ENCODE results near the gene C19orf81. TPM values are rescaled to one million over a fixed set of nuclear protein-coding genes. Genes with fewer than 3 reads are reported as not detected.

C19orf81 gene
- total RNA-seq, 4 donors from 2014 or later, result 1.1 TPM; not detected in 3

DNA sequence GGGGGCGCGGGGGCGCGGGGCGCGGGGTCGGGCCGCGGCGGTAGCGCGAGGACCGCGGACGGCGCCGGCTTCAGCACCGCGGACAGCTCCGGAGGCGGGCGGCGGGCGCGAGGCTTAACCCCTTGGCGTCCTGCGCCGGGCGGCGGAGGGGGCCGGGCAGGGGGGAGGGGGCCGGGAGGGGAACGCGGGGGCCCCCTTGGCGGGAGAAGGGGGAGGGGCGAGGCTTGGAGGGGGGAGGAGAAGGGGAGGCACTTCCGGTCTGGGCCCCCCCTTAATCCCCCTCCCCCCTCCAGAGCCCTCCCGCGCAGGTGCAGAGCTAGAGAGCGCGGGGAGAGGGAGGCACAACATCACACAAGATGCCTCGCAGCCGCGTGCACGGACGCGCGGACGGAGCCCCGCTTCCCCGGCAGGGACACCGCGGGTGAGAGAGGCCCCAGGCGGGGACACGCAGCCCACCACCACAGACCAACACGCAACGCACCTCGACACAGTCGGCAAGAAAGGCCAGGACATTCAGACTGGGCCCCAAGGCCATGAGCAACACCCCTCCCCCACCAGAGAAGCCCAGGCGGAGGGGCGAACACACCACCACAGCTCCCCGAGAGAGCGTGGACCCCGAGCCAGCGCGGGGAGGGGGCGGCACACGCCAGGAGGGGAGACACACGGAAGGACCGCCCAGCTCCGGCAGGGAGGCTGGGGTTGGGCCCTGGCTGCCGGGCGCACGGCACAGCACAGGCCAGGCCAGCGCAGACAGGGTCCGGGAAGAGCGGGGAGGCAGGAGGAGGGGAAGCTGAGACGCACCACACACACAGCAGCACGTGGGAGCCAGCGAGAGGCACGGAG, 46.2 kb downstream of the C19orf81 start:
- Histone ChIP-seq H3K27me3 (peaks cover 0 to 95% (median 27%) of the 10 kb centered on the region in 4 donors), H3K4me1 (peaks cover 0 to 15% (median 5%) of the 10 kb centered on the region in 4 donors), H3K36me3 (no peaks in the 10 kb centered on the region), H3K27ac (replicated peaks in 1 of 4) (no peak overlapping the region), H3K4me3 (no peak overlapping the region), H3K9me3 (no peaks in the 10 kb centered on the region)
- intact Hi-C loops (cut with DNase I), result no loop called here
- TF ChIP-seq EP300 (IDR thresholded peaks at IDR 0.05) (no peak), POLR2AphosphoS5 (IDR thresholded peaks at IDR 0.05) (no peak), POLR2A (IDR thresholded peaks at IDR 0.05; ENCODE audit: low read depth) (no peak)
- TF ChIP-seq, protein P1, sequence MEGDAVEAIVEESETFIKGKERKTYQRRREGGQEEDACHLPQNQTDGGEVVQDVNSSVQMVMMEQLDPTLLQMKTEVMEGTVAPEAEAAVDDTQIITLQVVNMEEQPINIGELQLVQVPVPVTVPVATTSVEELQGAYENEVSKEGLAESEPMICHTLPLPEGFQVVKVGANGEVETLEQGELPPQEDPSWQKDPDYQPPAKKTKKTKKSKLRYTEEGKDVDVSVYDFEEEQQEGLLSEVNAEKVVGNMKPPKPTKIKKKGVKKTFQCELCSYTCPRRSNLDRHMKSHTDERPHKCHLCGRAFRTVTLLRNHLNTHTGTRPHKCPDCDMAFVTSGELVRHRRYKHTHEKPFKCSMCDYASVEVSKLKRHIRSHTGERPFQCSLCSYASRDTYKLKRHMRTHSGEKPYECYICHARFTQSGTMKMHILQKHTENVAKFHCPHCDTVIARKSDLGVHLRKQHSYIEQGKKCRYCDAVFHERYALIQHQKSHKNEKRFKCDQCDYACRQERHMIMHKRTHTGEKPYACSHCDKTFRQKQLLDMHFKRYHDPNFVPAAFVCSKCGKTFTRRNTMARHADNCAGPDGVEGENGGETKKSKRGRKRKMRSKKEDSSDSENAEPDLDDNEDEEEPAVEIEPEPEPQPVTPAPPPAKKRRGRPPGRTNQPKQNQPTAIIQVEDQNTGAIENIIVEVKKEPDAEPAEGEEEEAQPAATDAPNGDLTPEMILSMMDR (IDR thresholded peaks at IDR 0.05), result no peak
- DNase-seq (ENCODE audit: extremely low spot score), result no peak
- WGBS, result 3% methylated on average over 32 of the region's 81 CpGs

DNA sequence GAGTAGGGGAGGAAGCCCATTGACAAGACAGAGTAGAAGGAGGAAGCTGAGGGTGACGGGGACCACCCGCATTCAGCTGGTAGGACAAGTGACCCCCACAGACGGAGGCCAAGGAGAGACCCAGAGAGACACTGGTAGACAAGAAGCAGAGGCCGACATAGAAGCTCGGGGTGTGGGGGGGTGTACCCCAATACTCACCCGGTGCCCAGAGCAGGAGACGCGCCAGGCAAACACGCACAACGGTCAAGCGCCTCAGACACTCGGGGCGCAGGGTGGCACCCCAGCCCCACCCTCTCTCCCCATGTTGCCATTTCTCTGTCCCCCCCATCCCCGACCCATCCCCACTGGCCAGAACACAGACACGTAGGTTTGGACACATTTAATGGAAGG, 46.8 kb downstream of the C19orf81 start:
- Histone ChIP-seq H3K27me3 (peaks cover 0 to 95% (median 27%) of the 10 kb centered on the region in 4 donors), H3K36me3 (no peaks in the 10 kb centered on the region), H3K9me3 (no peaks in the 10 kb centered on the region), H3K27ac (replicated peaks in 1 of 4) (no peak overlapping the region), H3K4me1 (peaks cover 0 to 15% (median 5%) of the 10 kb centered on the region in 4 donors), H3K4me3 (no peak overlapping the region)
- DNase-seq (ENCODE audit: extremely low spot score), result no peak
- TF ChIP-seq, protein P1 (IDR thresholded peaks at IDR 0.05), result no peak
- TF ChIP-seq POLR2A (IDR thresholded peaks at IDR 0.05; ENCODE audit: low read depth), result no peak
- TF ChIP-seq EP300 (IDR thresholded peaks at IDR 0.05), result no peak
- TF ChIP-seq POLR2AphosphoS5 (IDR thresholded peaks at IDR 0.05), result no peak
- intact Hi-C loops (cut with DNase I), result no loop called here
- 54% methylated on average over 15 of the region's 15 CpGs for WGBS

DNA sequence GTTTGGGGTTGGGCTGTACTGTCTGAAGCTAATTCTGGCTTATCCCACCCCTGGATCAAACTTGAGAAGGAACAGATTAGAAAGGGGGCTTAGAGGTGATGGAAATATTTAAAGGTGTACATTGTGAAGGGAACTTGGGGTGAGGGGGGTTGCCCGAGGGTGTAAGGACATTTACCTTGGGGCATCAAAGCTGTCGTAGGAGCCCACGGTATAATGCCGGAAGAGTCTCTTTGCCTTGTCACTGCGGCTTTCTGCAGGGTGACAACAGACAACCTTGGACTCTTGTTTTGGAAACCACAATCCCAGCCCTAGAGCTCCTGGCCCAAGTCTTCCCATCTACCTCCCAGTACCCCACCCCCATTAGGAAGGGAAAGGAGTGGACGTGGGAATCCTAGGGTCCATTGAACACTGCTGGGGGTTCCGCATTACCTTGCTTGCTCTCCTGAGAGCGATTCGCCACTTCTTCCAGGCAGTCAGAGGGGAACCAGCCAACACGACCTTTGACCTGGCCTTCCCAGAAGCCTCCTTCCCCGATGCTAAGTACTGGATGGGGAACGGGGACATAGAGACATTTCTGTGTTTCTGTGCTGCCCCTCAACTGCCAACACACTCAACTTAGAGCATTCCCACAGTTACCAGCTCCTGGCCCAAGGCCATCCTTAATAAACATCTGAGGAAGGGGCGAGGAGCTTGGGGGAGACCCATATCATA, 48.3 kb downstream of the C19orf81 start:
- intact Hi-C loops (cut with DNase I), result no loop called here
- peaks cover 0 to 97% (median 27%) of the 10 kb centered on the region in 4 donors for H3K27me3 ChIP-seq
- no peaks in the 10 kb centered on the region for H3K9me3 ChIP-seq
- no peaks in the 10 kb centered on the region for H3K36me3 ChIP-seq
- DNase-seq (ENCODE audit: extremely low spot score), result no peak
- H3K27ac ChIP-seq (replicated peaks in 1 of 4), result no peak overlapping the region
- peaks cover 0 to 15% (median 5%) of the 10 kb centered on the region in 4 donors for H3K4me1 ChIP-seq
- TF ChIP-seq POLR2A (IDR thresholded peaks at IDR 0.05; ENCODE audit: low read depth) (no peak), POLR2AphosphoS5 (IDR thresholded peaks at IDR 0.05) (no peak), EP300 (IDR thresholded peaks at IDR 0.05) (no peak)
- TF ChIP-seq, protein P1 (IDR thresholded peaks at IDR 0.05), result no peak
- 74% methylated on average over 13 of the region's 13 CpGs for WGBS
- H3K4me3 ChIP-seq, result no peak overlapping the region

DNA sequence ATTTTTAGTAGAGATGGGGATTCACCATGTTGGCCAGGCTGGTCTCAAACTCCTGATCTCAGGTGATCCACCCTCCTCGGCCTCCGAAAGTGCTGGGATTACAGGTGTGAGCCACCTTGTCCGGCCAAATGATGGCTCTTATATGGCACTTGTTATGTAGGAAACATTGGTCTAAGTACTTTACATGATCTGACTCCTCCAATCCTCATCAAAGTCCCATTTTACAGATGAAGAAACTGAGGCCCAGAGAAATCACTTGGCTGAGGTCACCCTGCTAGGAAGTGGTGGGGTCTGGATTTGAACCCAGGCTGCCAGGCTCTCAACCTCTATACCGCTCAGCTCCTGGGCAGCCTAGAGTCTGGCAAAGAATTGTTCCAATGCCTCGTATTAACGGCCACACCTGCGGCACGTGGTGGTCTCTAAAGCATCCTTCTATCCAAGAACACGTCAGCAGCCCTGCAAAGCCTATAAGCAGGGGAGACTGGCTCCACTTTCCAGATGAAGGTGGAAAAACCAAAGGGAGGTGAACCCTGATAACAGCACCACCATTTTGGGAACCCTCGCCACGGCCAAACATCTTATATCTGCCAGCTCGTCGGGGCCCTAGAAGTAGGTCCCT, 52.2 kb downstream of the C19orf81 start:
- TF ChIP-seq, protein P1 (IDR thresholded peaks at IDR 0.05), result no peak
- TF ChIP-seq EP300 (IDR thresholded peaks at IDR 0.05) (no peak), POLR2AphosphoS5 (IDR thresholded peaks at IDR 0.05) (no peak), POLR2A (IDR thresholded peaks at IDR 0.05; ENCODE audit: low read depth) (no peak)
- Histone ChIP-seq H3K27ac (replicated peaks in 1 of 4) (no peak overlapping the region), H3K4me3 (no peak overlapping the region), H3K36me3 (no peaks in the 10 kb centered on the region), H3K9me3 (no peaks in the 10 kb centered on the region), H3K27me3 (peaks cover 0 to 84% (median 5%) of the 10 kb centered on the region in 4 donors), H3K4me1 (no peaks in the 10 kb centered on the region)
- WGBS, result 89% methylated on average over 13 of the region's 13 CpGs
- no peak for DNase-seq (ENCODE audit: extremely low spot score)
- intact Hi-C loops (cut with DNase I), result no loop called here

All from esophagus muscularis mucosa (tissue), 4 donors.